HepG2 (cell line): ENCODE measurements around the gene HBS1L. TPM values are rescaled to one million over a fixed set of nuclear protein-coding genes. Genes with fewer than 3 reads are reported as not detected.

Experiments
- ATAC-seq: fragments of 200-7000 bp; cut with Tn5 transposase; 3 replicates; pipeline ENCODE4 v1.9.1; 2020; ENCODE audit warnings: mild to moderate bottlenecking, moderate library complexity
- BruUV-seq: library from RNA; stranded (reverse); fragments of 400-500 nt; replicated peaks from 2 replicates; lab custom pipeline; 2021; lab: Mats Ljungman, UMichigan
- CTCF ChIA-PET: fragments of 300-600 bp; formaldehyde crosslinking; extraction: SDS; loops from one replicate; lab custom pipeline; 2021; ENCODE audit warnings: low total read pairs, inconsistent platforms, low intra/inter-chr PET ratio; lab: Yijun Ruan, JAX
- POLR2A ChIA-PET: fragments of 350-600 bp; sonication (Branson Sonifier 250); formaldehyde crosslinking; loops from one replicate; lab custom pipeline; 2020; ENCODE audit warnings: antibody characterized with exemption, inconsistent platforms; lab: Yijun Ruan, JAX
- DNase-seq: peaks from one replicate; pipeline ENCODE4 v3.0.0-alpha.2; 2015; ENCODE audit warnings: low spot score
- FAIRE-seq: peaks from 3 replicates; lab custom pipeline; 2011; peaks lifted over from hg19 to GRCh38; lab: Jason Lieb, UNC
- H2AFZ ChIP-seq: one replicate; pipeline ENCODE4 v1.6.1; 2011; ENCODE audit warnings: low read length, inconsistent platforms
- H3K27ac ChIP-seq: fragments of 300-600 bp; 3 replicates; pipeline ENCODE4 v1.8.0; 2011; ENCODE audit warnings: mixed run types, mild to moderate bottlenecking, mixed read lengths, low read length, inconsistent platforms; ENCODE audit not compliant: insufficient read depth; ENCODE audit errors: extremely low read length
- H3K27me3 ChIP-seq, 2 experiments: fragments of 200-600 bp in 1 of 2; 2 replicates in 1 of 2; 3 replicates in 1 of 2; pipeline versions ENCODE4 v1.6.0 to v1.8.0; 2011; ENCODE audit warnings: low read length in 2 of 2, mild to moderate bottlenecking in 2 of 2, moderate library complexity in 2 of 2, inconsistent platforms in 1 of 2; ENCODE audit not compliant: insufficient read depth in 2 of 2, control insufficient read depth in 1 of 2
- H3K36me3 ChIP-seq, 2 experiments: fragments of 200-600 bp in 1 of 2; replicated peaks in 1 of 2; 2 replicates in 1 of 2; 3 replicates in 1 of 2; pipeline versions ENCODE4 v1.5.1 to v1.8.0; 2011; ENCODE audit warnings: low read length in 2 of 2, inconsistent platforms in 1 of 2; ENCODE audit not compliant: insufficient read depth in 2 of 2, control insufficient read depth in 1 of 2
- H3K4me1 ChIP-seq: 2 replicates; pipeline ENCODE4 v1.5.1; 2012; ENCODE audit warnings: low read length, inconsistent platforms; ENCODE audit not compliant: insufficient read depth
- H3K4me2 ChIP-seq: 2 replicates; pipeline ENCODE4 v1.6.0; 2011; ENCODE audit warnings: low read depth, low read length, inconsistent platforms
- H3K4me3 ChIP-seq, 3 experiments: fragments of 200-600 bp in 1 of 3; sonication (generic), shearing (Covaris generic) in 1 of 3; replicated peaks in 1 of 3; 2 replicates each; pipeline ENCODE4 v1.5.1; 2011 to 2016; ENCODE audit warnings: low read length in 3 of 3, inconsistent platforms in 2 of 3, low read depth in 2 of 3, mild to moderate bottlenecking in 2 of 3, control low read depth in 1 of 3, mixed read lengths in 1 of 3; ENCODE audit not compliant: insufficient read depth in 1 of 3
- H3K79me2 ChIP-seq: one replicate; pipeline ENCODE4 v1.6.1; 2011; ENCODE audit warnings: low read length, inconsistent platforms; ENCODE audit not compliant: insufficient read depth
- H3K9ac ChIP-seq: 2 replicates; pipeline ENCODE4 v1.6.0; 2011; ENCODE audit warnings: mild to moderate bottlenecking, low read depth, low read length, inconsistent platforms; ENCODE audit not compliant: insufficient read depth
- H3K9me3 ChIP-seq: 2 replicates; pipeline ENCODE4 v1.5.1; 2012; ENCODE audit warnings: mild to moderate bottlenecking, low read length
- H4K20me1 ChIP-seq: 2 replicates; pipeline ENCODE4 v1.6.0; 2011; ENCODE audit warnings: inconsistent platforms, mild to moderate bottlenecking, low read length, moderate library complexity; ENCODE audit not compliant: insufficient read depth
- ATF4 ChIP-seq, 2 experiments: fragments of 450-650 bp in 1 of 2; sonication (generic) in 1 of 2; formaldehyde crosslinking; IDR thresholded peaks; 2 replicates each; pipeline versions ENCODE4 v1.5.0 to v1.8.0; 2020 to 2022; ENCODE audit warnings: mild to moderate bottlenecking in 1 of 2, missing genetic modification reagents in 1 of 2
- HNRNPL ChIP-seq: fragments of 200-400 bp; formaldehyde crosslinking; IDR thresholded peaks from 2 replicates; pipeline ENCODE4 v1.6.1; 2017; ENCODE audit warnings: mild to moderate bottlenecking, low read depth, low read length
- MAZ ChIP-seq, 2 experiments: sonication (generic) in 1 of 2; formaldehyde crosslinking in 1 of 2; IDR thresholded peaks; 2 replicates each; pipeline versions ENCODE4 v1.5.0 to v1.6.1; 2012 to 2020; ENCODE audit warnings: low read depth in 2 of 2, mild to moderate bottlenecking in 2 of 2, borderline replicate concordance in 1 of 2, improper control_type of control experiment in 1 of 2, low read length in 1 of 2, missing genetic modification reagents in 1 of 2, moderate library complexity in 1 of 2
- NFIC ChIP-seq: IDR thresholded peaks from 2 replicates; pipeline ENCODE4 v1.6.1; 2012; ENCODE audit warnings: mild to moderate bottlenecking, low read length, inconsistent platforms
- SRSF1 ChIP-seq: fragments of 200-400 bp; formaldehyde crosslinking; optimal IDR thresholded peaks from 2 replicates; pipeline ENCODE3; 2017; ENCODE audit warnings: mild to moderate bottlenecking, low read depth, low read length, moderate library complexity
- THAP11 ChIP-seq: IDR thresholded peaks from 2 replicates; pipeline ENCODE4 v1.6.1; 2016; ENCODE audit warnings: missing biosample characterization, missing genetic modification reagents
- THAP7 ChIP-seq: sonication (generic); formaldehyde crosslinking; IDR thresholded peaks from 2 replicates; pipeline ENCODE4 v1.8.1; 2023; ENCODE audit warnings: mild to moderate bottlenecking, missing genetic modification reagents
- ZBTB33 ChIP-seq: sonication (generic); formaldehyde crosslinking; IDR thresholded peaks from 2 replicates; pipeline ENCODE4 v1.4.0; 2020; ENCODE audit warnings: missing genetic modification reagents
- ZNF451 ChIP-seq: sonication (generic); formaldehyde crosslinking; IDR thresholded peaks from 2 replicates; pipeline ENCODE4 v1.5.0; 2020; ENCODE audit warnings: mild to moderate bottlenecking, missing genetic modification reagents
- ZNF740 ChIP-seq: sonication (generic); formaldehyde crosslinking; IDR thresholded peaks from 2 replicates; pipeline ENCODE4 v1.4.0; 2020; ENCODE audit warnings: missing genetic modification reagents
- WGBS: methylation state at CpG from one replicate; pipeline ENCODE4 v1.1.6; 2017; ENCODE audit warnings: low lambda C conversion rate; 5-methylcytosine and 5-hydroxymethylcytosine counted together
- in situ Hi-C: cut with HindIII; loops from 2 replicates; pipeline ENCODE4 v1.10.0; 2017; ENCODE audit warnings: low pct_unique_long_range_greater_than_20kb; ENCODE audit not compliant: extremely low pct_ligation_motif_present
- intact Hi-C: fragments of 100-400 bp; cut with micrococcal nuclease; formaldehyde crosslinking; loops from one replicate; pipeline ENCODE4 v1.10.0; 2022; ENCODE audit not compliant: unreplicated experiment
- polyA plus RNA-seq, 8 experiments: library from polyadenylated mRNA; depleted of rRNA in 3 of 8; stranded (reverse) in 7 of 8; unstranded in 1 of 8; fragments of >200 nt; fragmentation: Illumina TruSeq in 4 of 8; extraction: Trizol in 4 of 8; gene quantifications; 2 replicates each; pipeline versions ENCODE4 v1.2.1 to v1.2.3, GENCODE V29; 2011 to 2016; ENCODE audit warnings: low read depth in 4 of 8, missing spikeins in 1 of 8, mixed read lengths in 1 of 8; ENCODE audit not compliant: insufficient read depth in 1 of 8
- total RNA-seq, 5 experiments: library from RNA; depleted of rRNA; stranded (reverse); fragments of >200 nt; fragmentation: Illumina TruSeq; extraction: Trizol; gene quantifications; 2 replicates each; pipeline ENCODE4 v1.2.3, GENCODE V29; 2016; ENCODE audit warnings: low read depth in 1 of 5

Gene HBS1L
- total and polyA plus RNA-seq, 2 of the 13 experiments (the other 11 are each of a cell fraction or from before 2014, with no cell fraction given) = 44.1 to 138 TPM

- no peak overlapping the region for H2AFZ ChIP-seq
- in situ Hi-C loops = no loop called here
Observed at GRCh38 chr6:134943522-134944111, 111.0 kb downstream of the HBS1L start.

GRCh38 chr6:134938896-134939295 lies 115.7 kb downstream of the HBS1L start:
- in situ Hi-C loops (loop anchor here (10.0 kb wide), 1 partner anchor 814 kb away; no protein-coding TSS in a partner anchor), intact Hi-C loops (no loop called here)
- no TSS peak for BruUV-seq
- Histone ChIP-seq H3K9me3 (no peaks in the 10 kb centered on the region), H3K4me2 (no peak overlapping the region), H3K4me1 (peaks cover 6% of the 10 kb centered on the region), H2AFZ (no peak overlapping the region), H4K20me1 (no peaks in the 10 kb centered on the region), H3K79me2 (no peaks in the 10 kb centered on the region), H3K4me3 (no peak overlapping the region), H3K27me3 (no peaks in the 10 kb centered on the region), H3K27ac (no peak overlapping the region), H3K9ac (no peak overlapping the region), H3K36me3 (no peaks in the 10 kb centered on the region)
- ATAC-seq (no peak), FAIRE-seq (no peak), DNase-seq (no peak)
- POLR2A ChIA-PET = no interaction called here
- CTCF ChIA-PET = interaction anchor here (1.8 kb wide), 1 partner anchor 782 kb away, joined by 5 read pairs; no protein-coding TSS in a partner anchor
- WGBS = 78% methylated on average over 5 of the region's 5 CpGs
- TF ChIP-seq ATF4 (CRISPR knock-in tag; IDR thresholded peaks at IDR 0.05) = no peak
- no peak for TF ChIP-seq THAP11 (CRISPR knock-in tag)
- TF ChIP-seq ZNF740 (CRISPR knock-in tag) = no peak
- no peak for TF ChIP-seq NFIC
- TF ChIP-seq THAP7 (CRISPR knock-in tag) = no peak
- no peak for TF ChIP-seq MAZ (IDR thresholded peaks at IDR 0.05; ENCODE audit: borderline replicate concordance, low read depth, low read length)
- no peak for TF ChIP-seq MAZ (CRISPR knock-in tag; IDR thresholded peaks at IDR 0.05; ENCODE audit: low read depth)
- no peak for TF ChIP-seq SRSF1
- TF ChIP-seq ZNF451 (CRISPR knock-in tag) = no peak

More at GRCh38 chr6:134943522-134944111, 111.0 kb downstream of the HBS1L start:
- Histone ChIP-seq H3K36me3 (no peaks in the 10 kb centered on the region), H3K4me1 (peaks cover 2% of the 10 kb centered on the region), H3K4me2 (no peak overlapping the region), H3K27ac (no peak overlapping the region), H3K9ac (no peak overlapping the region), H4K20me1 (no peaks in the 10 kb centered on the region), H3K79me2 (no peaks in the 10 kb centered on the region), H3K27me3 (no peaks in the 10 kb centered on the region), H3K4me3 (no peak overlapping the region), H3K9me3 (no peaks in the 10 kb centered on the region)
- intact Hi-C loops = loop anchor here (5.0 kb wide), 1 partner anchor 1021 kb away; no protein-coding TSS in a partner anchor
- no TSS peak for BruUV-seq
- ATAC-seq (peak; percentile 31; the same call in 1 of the 3 replicates), DNase-seq (no peak), FAIRE-seq (no peak)
- ChIA-PET POLR2A (no interaction called here), CTCF (no interaction called here)
- peak; percentile 81 for TF ChIP-seq ZBTB33 (CRISPR knock-in tag)
- TF ChIP-seq HNRNPL = no peak
- WGBS = 82% methylated on average over 9 of the region's 9 CpGs
